MM.1S (cell line): Measurements from ENCODE around the gene DSE.

Source experiments
- DNase-seq: peaks from one replicate; pipeline ENCODE4 v3.0.0-alpha.2; 2015
- H2AFZ ChIP-seq: fragments of 300-600 bp; sonication (generic); 2 replicates; pipeline ENCODE4 v1.6.0; 2016; ENCODE audit warnings: antibody characterized with exemption, low read length
- H3F3A ChIP-seq: fragments of 300-600 bp; sonication (generic); 2 replicates; pipeline ENCODE4 v1.6.1; 2016; ENCODE audit warnings: mild to moderate bottlenecking, antibody characterized with exemption, low read length, moderate library complexity, mixed read lengths; ENCODE audit not compliant: insufficient read depth
- H3K27ac ChIP-seq: fragments of 300-600 bp; sonication (generic); 2 replicates; pipeline ENCODE4 v1.5.1; 2016; ENCODE audit warnings: mild to moderate bottlenecking, low read length
- H3K27me3 ChIP-seq: fragments of 300-600 bp; sonication (generic); replicated peaks from 2 replicates; pipeline ENCODE4 v1.6.0; 2016; ENCODE audit warnings: low read length; ENCODE audit not compliant: insufficient read depth
- H3K36me3 ChIP-seq: fragments of 300-600 bp; sonication (generic); replicated peaks from 2 replicates; pipeline ENCODE4 v1.6.1; 2016; ENCODE audit warnings: mild to moderate bottlenecking, low read length, mixed read lengths; ENCODE audit not compliant: insufficient read depth
- H3K4me1 ChIP-seq: fragments of 300-600 bp; sonication (generic); 2 replicates; pipeline ENCODE4 v1.6.1; 2016; ENCODE audit warnings: low read length, mixed read lengths
- H3K4me2 ChIP-seq: fragments of 300-600 bp; sonication (generic); 2 replicates; pipeline ENCODE4 v1.6.0; 2016; ENCODE audit warnings: low read depth, low read length
- H3K4me3 ChIP-seq: fragments of 300-600 bp; sonication (generic); 2 replicates; pipeline ENCODE4 v1.5.1; 2016; ENCODE audit warnings: low read length, mixed read lengths
- H3K79me2 ChIP-seq: fragments of 300-600 bp; sonication (generic); 2 replicates; pipeline ENCODE4 v1.6.1; 2016; ENCODE audit warnings: mixed run types, low read length, mixed read lengths
- H3K9ac ChIP-seq: fragments of 300-600 bp; sonication (generic); 2 replicates; pipeline ENCODE4 v1.6.1; 2016; ENCODE audit warnings: low read length, mixed read lengths
- H3K9me2 ChIP-seq: fragments of 300-600 bp; sonication (generic); replicated peaks from 2 replicates; pipeline ENCODE4 v1.6.1; 2016; ENCODE audit warnings: mild to moderate bottlenecking, low read length, mixed read lengths; ENCODE audit not compliant: insufficient read depth
- H3K9me3 ChIP-seq: fragments of 300-600 bp; sonication (generic); replicated peaks from 2 replicates; pipeline ENCODE4 v1.6.1; 2016; ENCODE audit warnings: mild to moderate bottlenecking, low read length, mixed read lengths; ENCODE audit not compliant: insufficient read depth
- H4K20me1 ChIP-seq: fragments of 300-600 bp; sonication (generic); 2 replicates; pipeline ENCODE4 v1.6.1; 2016; ENCODE audit warnings: mild to moderate bottlenecking, low read length, moderate library complexity, mixed read lengths; ENCODE audit not compliant: insufficient read depth
- CTCF ChIP-seq: fragments of 300-600 bp; sonication (generic); IDR thresholded peaks from 2 replicates; pipeline ENCODE4 v1.5.1; 2016; ENCODE audit warnings: antibody characterized with exemption, low read length, mixed read lengths
- EZH2 ChIP-seq: fragments of 300-600 bp; sonication (generic); optimal IDR thresholded peaks from 2 replicates; pipeline ENCODE3; 2017; ENCODE audit warnings: low read depth, mild to moderate bottlenecking, antibody characterized with exemption, low read length, mixed read lengths
- EZH2phosphoT487 ChIP-seq: fragments of 300-600 bp; sonication (generic); IDR thresholded peaks from 2 replicates; pipeline ENCODE4 v1.6.1; 2018; ENCODE audit warnings: antibody characterized with exemption, low read length

Gene DSE

GRCh38 chr6:116381000-116381399, 10.3 kb downstream of the DSE start:
- H3K79me2 ChIP-seq: no peaks in the 10 kb centered on the region
- no peak overlapping the region for H3K9ac ChIP-seq
- H3K4me1 ChIP-seq: no peaks in the 10 kb centered on the region
- no peaks in the 10 kb centered on the region for H3K36me3 ChIP-seq
- no peak overlapping the region for H3K4me3 ChIP-seq
- no peaks in the 10 kb centered on the region for H3K9me2 ChIP-seq
- no peak for TF ChIP-seq CTCF
- TF ChIP-seq EZH2: no peak
- no peak for TF ChIP-seq EZH2phosphoT487
- H3K27ac ChIP-seq: no peak overlapping the region
- H3K9me3 ChIP-seq: no peaks in the 10 kb centered on the region
- H3K4me2 ChIP-seq: no peak overlapping the region
- H3F3A ChIP-seq: no peaks in the 10 kb centered on the region
- no peaks in the 10 kb centered on the region for H4K20me1 ChIP-seq
- no peak for DNase-seq
- no peak overlapping the region for H2AFZ ChIP-seq
- no peaks in the 10 kb centered on the region for H3K27me3 ChIP-seq

GRCh38 chr6:116382587-116382986, 11.8 kb downstream of the DSE start:
- H3K79me2 ChIP-seq: no peaks in the 10 kb centered on the region
- H3K27ac ChIP-seq: no peak overlapping the region
- TF ChIP-seq EZH2 (no peak), EZH2phosphoT487 (no peak), CTCF (no peak)

GRCh38 chr6:116384727-116385458, 14.1 kb downstream of the DSE start:
- no peak overlapping the region for H3K4me2 ChIP-seq
- DNase-seq: no peak
- no peak overlapping the region for H2AFZ ChIP-seq
- H3K36me3 ChIP-seq: no peaks in the 10 kb centered on the region
- no peaks in the 10 kb centered on the region for H4K20me1 ChIP-seq
- H3K27ac ChIP-seq: no peak overlapping the region
- H3K27me3 ChIP-seq: peaks cover 10% of the 10 kb centered on the region; the same call in 1 of the 2 replicates
- no peak overlapping the region for H3K4me3 ChIP-seq
- H3K4me1 ChIP-seq: peaks cover 25% of the 10 kb centered on the region
- no peaks in the 10 kb centered on the region for H3F3A ChIP-seq
- no peak overlapping the region for H3K9ac ChIP-seq
- H3K9me2 ChIP-seq: no peaks in the 10 kb centered on the region
- H3K9me3 ChIP-seq: no peaks in the 10 kb centered on the region
- no peaks in the 10 kb centered on the region for H3K79me2 ChIP-seq
- no peak for TF ChIP-seq EZH2
- no peak for TF ChIP-seq EZH2phosphoT487

More at GRCh38 chr6:116382587-116382986, 11.8 kb downstream of the DSE start:
- no peak overlapping the region for H3K4me3 ChIP-seq
- H3K36me3 ChIP-seq: no peaks in the 10 kb centered on the region
- no peaks in the 10 kb centered on the region for H4K20me1 ChIP-seq
- H3K27me3 ChIP-seq: no peaks in the 10 kb centered on the region
- no peaks in the 10 kb centered on the region for H3F3A ChIP-seq
- peaks cover 7% of the 10 kb centered on the region for H3K4me1 ChIP-seq
- no peak for DNase-seq
- H3K9me2 ChIP-seq: no peaks in the 10 kb centered on the region
- no peak overlapping the region for H3K9ac ChIP-seq
- H3K9me3 ChIP-seq: no peaks in the 10 kb centered on the region
- H3K4me2 ChIP-seq: no peak overlapping the region
- H2AFZ ChIP-seq: no peak overlapping the region

GRCh38 chr6:116385459-116385802, 14.7 kb downstream of the DSE start:
- Histone ChIP-seq H3K36me3 (no peaks in the 10 kb centered on the region), H2AFZ (no peak overlapping the region), H3K79me2 (no peaks in the 10 kb centered on the region), H3K27ac (no peak overlapping the region), H3K9me3 (no peaks in the 10 kb centered on the region), H3K4me2 (no peak overlapping the region), H3K27me3 (peaks cover 10% of the 10 kb centered on the region; the same call in 1 of the 2 replicates), H3K4me3 (no peak overlapping the region), H3K9ac (no peak overlapping the region), H3K4me1 (peaks cover 29% of the 10 kb centered on the region), H3F3A (no peaks in the 10 kb centered on the region), H3K9me2 (no peaks in the 10 kb centered on the region), H4K20me1 (no peaks in the 10 kb centered on the region)
- no peak for DNase-seq
- TF ChIP-seq EZH2 (no peak), CTCF (no peak), EZH2phosphoT487 (no peak)
